GM23338 (cell line): Measurements from ENCODE around the gene IMMP2L. TPM values are rescaled to one million over a fixed set of nuclear protein-coding genes. Genes with fewer than 3 reads are reported as not detected.

ENCODE experiments used
- ATAC-seq: fragments of 200-7000 bp; cut with Tn5 transposase; 3 replicates; pipeline ENCODE4 v1.9.1; 2020
- DNase-seq: peaks from one replicate; pipeline ENCODE4 v3.0.0-alpha.2; 2015; ENCODE audit warnings: low spot score
- H2AFZ ChIP-seq: fragments of 200-600 bp; sonication (generic); 2 replicates; pipeline ENCODE4 v1.8.0; 2016; ENCODE audit warnings: antibody characterized with exemption, mild to moderate bottlenecking, moderate library complexity
- H3F3A ChIP-seq: fragments of 200-600 bp; sonication (generic); replicated peaks from 2 replicates; pipeline ENCODE4 v1.8.0; 2017; ENCODE audit warnings: antibody characterized with exemption, mixed run types, low read depth
- H3K27ac ChIP-seq: fragments of 200-600 bp; sonication (generic); 2 replicates; pipeline ENCODE4 v1.6.1; 2016; ENCODE audit warnings: low read depth
- H3K27me3 ChIP-seq: fragments of 200-600 bp; sonication (generic); 2 replicates; pipeline ENCODE4 v1.8.0; 2016; ENCODE audit warnings: mild to moderate bottlenecking, mixed run types, moderate library complexity; ENCODE audit not compliant: insufficient read depth
- H3K36me3 ChIP-seq: fragments of 200-600 bp; sonication (generic); 2 replicates; pipeline ENCODE4 v1.8.0; 2016; ENCODE audit warnings: mild to moderate bottlenecking; ENCODE audit not compliant: insufficient read depth
- H3K4me1 ChIP-seq: fragments of 200-600 bp; sonication (generic); 2 replicates; pipeline ENCODE4 v1.8.0; 2016; ENCODE audit warnings: mild to moderate bottlenecking, moderate library complexity; ENCODE audit not compliant: insufficient read depth
- H3K4me2 ChIP-seq: fragments of 200-600 bp; sonication (generic); 2 replicates; pipeline ENCODE4 v1.7.1; 2017; ENCODE audit warnings: mixed run types
- H3K4me3 ChIP-seq: fragments of 200-600 bp; sonication (generic); 2 replicates; pipeline ENCODE4 v1.6.1; 2016; ENCODE audit warnings: mixed run types
- H3K79me2 ChIP-seq: fragments of 200-600 bp; sonication (generic); replicated peaks from 2 replicates; pipeline ENCODE4 v1.8.0; 2017; ENCODE audit warnings: mild to moderate bottlenecking; ENCODE audit not compliant: insufficient read depth
- H3K9me2 ChIP-seq: fragments of 200-600 bp; sonication (generic); 2 replicates; pipeline ENCODE4 v1.8.0; 2017; ENCODE audit not compliant: insufficient read depth
- H4K20me1 ChIP-seq: fragments of 200-600 bp; sonication (generic); replicated peaks from 2 replicates; pipeline ENCODE4 v1.8.0; 2017; ENCODE audit warnings: mild to moderate bottlenecking; ENCODE audit not compliant: insufficient read depth
- H3K27ac Mint-ChIP-seq: 2 replicates; pipeline ENCODE4 v1.8.0; 2020; ENCODE audit warnings: inconsistent platforms, mild to moderate bottlenecking, moderate library complexity, mixed read lengths
- H3K27me3 Mint-ChIP-seq: 3 replicates; pipeline ENCODE4 v1.8.0; 2022; ENCODE audit warnings: low read depth, mild to moderate bottlenecking, moderate library complexity, mixed read lengths, inconsistent platforms; ENCODE audit not compliant: insufficient read depth, poor library complexity
- H3K36me3 Mint-ChIP-seq: 3 replicates; pipeline ENCODE4 v1.8.0; 2021; ENCODE audit warnings: low read depth, mild to moderate bottlenecking, inconsistent platforms, moderate library complexity, mixed read lengths
- H3K4me1 Mint-ChIP-seq: 3 replicates; pipeline ENCODE4 v1.8.0; 2020; ENCODE audit warnings: mild to moderate bottlenecking, inconsistent platforms, mixed read lengths
- H3K4me3 Mint-ChIP-seq: 3 replicates; pipeline ENCODE4 v1.8.0; 2021; ENCODE audit warnings: moderate library complexity, mild to moderate bottlenecking, inconsistent platforms, mixed read lengths
- H3K9me3 Mint-ChIP-seq: 3 replicates; pipeline ENCODE4 v1.8.0; 2020; ENCODE audit warnings: moderate library complexity, mild to moderate bottlenecking, inconsistent platforms, mixed read lengths
- CREB1 ChIP-seq: fragments of 250-450 bp; sonication (Bioruptor Pico); IDR thresholded peaks from 2 replicates; pipeline ENCODE4 v1.5.0; 2020; ENCODE audit warnings: low read depth, mild to moderate bottlenecking, moderate library complexity
- EZH2phosphoT487 ChIP-seq: fragments of 200-600 bp; sonication (generic); IDR thresholded peaks from one replicate; pipeline ENCODE4 v1.8.1; 2018; ENCODE audit warnings: antibody characterized with exemption; ENCODE audit not compliant: unreplicated experiment
- JUNB ChIP-seq: IDR thresholded peaks from one replicate; pipeline ENCODE4 v1.6.1; 2016; ENCODE audit warnings: antibody characterized with exemption; ENCODE audit not compliant: unreplicated experiment
- NANOG ChIP-seq: IDR thresholded peaks from 2 replicates; pipeline ENCODE4 v1.6.1; 2016; ENCODE audit warnings: antibody characterized with exemption, borderline replicate concordance
- POLR2AphosphoS5 ChIP-seq: IDR thresholded peaks from 2 replicates; pipeline ENCODE4 v1.6.1; 2016; ENCODE audit warnings: antibody characterized with exemption, low read depth
- ZNF114 ChIP-seq: fragments of 250-450 bp; sonication (Bioruptor Pico); IDR thresholded peaks from 2 replicates; pipeline ENCODE4 v1.5.0; 2020; ENCODE audit warnings: mild to moderate bottlenecking, moderate library complexity
- ZNF462 ChIP-seq: fragments of 250-450 bp; sonication (Bioruptor Pico); IDR thresholded peaks from 2 replicates; pipeline ENCODE4 v1.5.0; 2020; ENCODE audit warnings: mild to moderate bottlenecking, moderate library complexity
- polyA plus RNA-seq: library from polyadenylated mRNA; unstranded; fragments of >200 nt; fragmentation: Nextera tagmentation; extraction: Ambion mirVana; gene quantifications from 2 replicates; pipeline ENCODE4 v1.2.1, GENCODE V29; 2016
- total RNA-seq: library from RNA; depleted of rRNA; stranded (reverse); fragments of >200 nt; shearing (Covaris generic); gene quantifications from 2 replicates; pipeline ENCODE4 v1.2.3, GENCODE V29; 2014
- TF ChIP-seq, protein P1 (sequence below), 2 experiments: fragments of 200-600 bp in 1 of 2; sonication (generic) in 1 of 2; conservative IDR thresholded peaks; 2 replicates each; pipeline versions ENCODE4 v1.5.1 to v1.6.1; 2016 to 2017; ENCODE audit warnings: antibody characterized with exemption in 2 of 2, low read depth in 2 of 2, mild to moderate bottlenecking in 2 of 2, moderate library complexity in 1 of 2
- TF ChIP-seq, protein P2 (sequence below): IDR thresholded peaks from one replicate; pipeline ENCODE4 v1.6.1; 2018; ENCODE audit warnings: antibody characterized with exemption; ENCODE audit not compliant: unreplicated experiment

Gene IMMP2L
- total and polyA plus RNA-seq, 2 experiments from 2014 or later: 7.3 to 14.0 TPM

- no peak overlapping the region for H2AFZ ChIP-seq
- ATAC-seq (no peak), DNase-seq (no peak)
- Mint-ChIP-seq H3K4me1 (peaks cover 29% of the 10 kb centered on the region), H3K9me3 (0 out of 3 replicates have a peak, but pooled peaks cover 4% of the 10 kb centered on the region), H3K4me3 (no peak overlapping the region), H3K27ac (no peak overlapping the region), H3K36me3 (no peaks in the 10 kb centered on the region), H3K27me3 (no peaks in the 10 kb centered on the region)
- no peak overlapping the region for H3K27ac ChIP-seq
- no peak for TF ChIP-seq NANOG
- H3K4me2 ChIP-seq: no peak overlapping the region
- peaks cover 27% of the 10 kb centered on the region for H3K4me1 ChIP-seq
- no peaks in the 10 kb centered on the region for H4K20me1 ChIP-seq
- H3F3A ChIP-seq: no peaks in the 10 kb centered on the region
- no peaks in the 10 kb centered on the region for H3K27me3 ChIP-seq
- H3K9me2 ChIP-seq: no peaks in the 10 kb centered on the region
- no peaks in the 10 kb centered on the region for H3K79me2 ChIP-seq
- no peak overlapping the region for H3K4me3 ChIP-seq
- no peaks in the 10 kb centered on the region for H3K36me3 ChIP-seq
Measured at GRCh38 chr7:111081546-111082267, 480.6 kb downstream of the IMMP2L start.

DNA sequence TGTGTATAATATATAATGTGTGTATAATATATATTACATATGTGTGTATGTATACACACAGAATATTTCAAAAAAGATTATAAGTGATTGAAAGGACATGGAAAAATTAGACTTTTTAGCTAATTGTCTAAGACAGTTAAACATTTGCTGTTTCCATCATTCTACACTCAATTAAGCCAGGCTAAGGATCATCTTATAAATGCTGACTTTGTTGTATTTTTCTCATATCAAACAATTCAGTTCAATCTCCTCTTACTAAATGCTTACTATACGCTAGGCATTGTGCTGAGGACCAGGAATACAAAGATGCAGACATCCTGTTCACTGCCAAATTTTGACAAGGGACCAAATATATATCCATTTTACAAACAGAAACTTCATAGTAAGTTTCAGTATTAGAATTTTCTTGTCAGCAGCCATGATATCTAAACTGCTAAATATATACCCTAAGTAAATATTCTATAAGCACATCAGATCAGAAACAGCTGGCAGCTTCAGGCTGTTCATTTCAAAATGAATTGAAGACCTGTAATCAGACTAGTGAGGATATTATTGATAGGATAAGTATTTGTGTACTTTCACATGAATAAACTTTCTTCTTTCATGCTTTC, 481.7 kb downstream of the IMMP2L start:
- H3K27ac ChIP-seq: no peak overlapping the region
- H3K4me2 ChIP-seq: no peak overlapping the region
- H2AFZ ChIP-seq: no peak overlapping the region
- H3K4me3 ChIP-seq: no peak overlapping the region
- no peaks in the 10 kb centered on the region for H3K36me3 ChIP-seq
- Mint-ChIP-seq H3K36me3 (no peaks in the 10 kb centered on the region), H3K27me3 (no peaks in the 10 kb centered on the region), H3K27ac (no peak overlapping the region), H3K4me1 (peaks cover 29% of the 10 kb centered on the region), H3K4me3 (no peak overlapping the region), H3K9me3 (0 out of 3 replicates have a peak, but pooled peaks cover 2% of the 10 kb centered on the region)
- no peaks in the 10 kb centered on the region for H3K79me2 ChIP-seq
- DNase-seq: no peak
- H4K20me1 ChIP-seq: no peaks in the 10 kb centered on the region
- no peaks in the 10 kb centered on the region for H3K27me3 ChIP-seq
- ATAC-seq: no peak
- no peaks in the 10 kb centered on the region for H3F3A ChIP-seq
- no peaks in the 10 kb centered on the region for H3K9me2 ChIP-seq
- H3K4me1 ChIP-seq: peaks cover 32% of the 10 kb centered on the region
- TF ChIP-seq, protein P1, sequence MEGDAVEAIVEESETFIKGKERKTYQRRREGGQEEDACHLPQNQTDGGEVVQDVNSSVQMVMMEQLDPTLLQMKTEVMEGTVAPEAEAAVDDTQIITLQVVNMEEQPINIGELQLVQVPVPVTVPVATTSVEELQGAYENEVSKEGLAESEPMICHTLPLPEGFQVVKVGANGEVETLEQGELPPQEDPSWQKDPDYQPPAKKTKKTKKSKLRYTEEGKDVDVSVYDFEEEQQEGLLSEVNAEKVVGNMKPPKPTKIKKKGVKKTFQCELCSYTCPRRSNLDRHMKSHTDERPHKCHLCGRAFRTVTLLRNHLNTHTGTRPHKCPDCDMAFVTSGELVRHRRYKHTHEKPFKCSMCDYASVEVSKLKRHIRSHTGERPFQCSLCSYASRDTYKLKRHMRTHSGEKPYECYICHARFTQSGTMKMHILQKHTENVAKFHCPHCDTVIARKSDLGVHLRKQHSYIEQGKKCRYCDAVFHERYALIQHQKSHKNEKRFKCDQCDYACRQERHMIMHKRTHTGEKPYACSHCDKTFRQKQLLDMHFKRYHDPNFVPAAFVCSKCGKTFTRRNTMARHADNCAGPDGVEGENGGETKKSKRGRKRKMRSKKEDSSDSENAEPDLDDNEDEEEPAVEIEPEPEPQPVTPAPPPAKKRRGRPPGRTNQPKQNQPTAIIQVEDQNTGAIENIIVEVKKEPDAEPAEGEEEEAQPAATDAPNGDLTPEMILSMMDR (conservative IDR thresholded peaks at IDR 0.05; ENCODE audit: low read depth in 2 of 2): no peak
- no peak for TF ChIP-seq ZNF462
- TF ChIP-seq CREB1 (CRISPR knock-in tag): no peak
- TF ChIP-seq, protein P2, sequence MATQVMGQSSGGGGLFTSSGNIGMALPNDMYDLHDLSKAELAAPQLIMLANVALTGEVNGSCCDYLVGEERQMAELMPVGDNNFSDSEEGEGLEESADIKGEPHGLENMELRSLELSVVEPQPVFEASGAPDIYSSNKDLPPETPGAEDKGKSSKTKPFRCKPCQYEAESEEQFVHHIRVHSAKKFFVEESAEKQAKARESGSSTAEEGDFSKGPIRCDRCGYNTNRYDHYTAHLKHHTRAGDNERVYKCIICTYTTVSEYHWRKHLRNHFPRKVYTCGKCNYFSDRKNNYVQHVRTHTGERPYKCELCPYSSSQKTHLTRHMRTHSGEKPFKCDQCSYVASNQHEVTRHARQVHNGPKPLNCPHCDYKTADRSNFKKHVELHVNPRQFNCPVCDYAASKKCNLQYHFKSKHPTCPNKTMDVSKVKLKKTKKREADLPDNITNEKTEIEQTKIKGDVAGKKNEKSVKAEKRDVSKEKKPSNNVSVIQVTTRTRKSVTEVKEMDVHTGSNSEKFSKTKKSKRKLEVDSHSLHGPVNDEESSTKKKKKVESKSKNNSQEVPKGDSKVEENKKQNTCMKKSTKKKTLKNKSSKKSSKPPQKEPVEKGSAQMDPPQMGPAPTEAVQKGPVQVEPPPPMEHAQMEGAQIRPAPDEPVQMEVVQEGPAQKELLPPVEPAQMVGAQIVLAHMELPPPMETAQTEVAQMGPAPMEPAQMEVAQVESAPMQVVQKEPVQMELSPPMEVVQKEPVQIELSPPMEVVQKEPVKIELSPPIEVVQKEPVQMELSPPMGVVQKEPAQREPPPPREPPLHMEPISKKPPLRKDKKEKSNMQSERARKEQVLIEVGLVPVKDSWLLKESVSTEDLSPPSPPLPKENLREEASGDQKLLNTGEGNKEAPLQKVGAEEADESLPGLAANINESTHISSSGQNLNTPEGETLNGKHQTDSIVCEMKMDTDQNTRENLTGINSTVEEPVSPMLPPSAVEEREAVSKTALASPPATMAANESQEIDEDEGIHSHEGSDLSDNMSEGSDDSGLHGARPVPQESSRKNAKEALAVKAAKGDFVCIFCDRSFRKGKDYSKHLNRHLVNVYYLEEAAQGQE: no peak
- TF ChIP-seq ZNF114 (CRISPR knock-in tag): no peak
- no peak for TF ChIP-seq EZH2phosphoT487
- TF ChIP-seq JUNB: no peak
- TF ChIP-seq NANOG: no peak
- TF ChIP-seq POLR2AphosphoS5: no peak
